ENCODE results near the gene RPUSD1. TPM values are rescaled to one million over a fixed set of nuclear protein-coding genes. Genes with fewer than 3 reads are reported as not detected.

Gene RPUSD1
- total and polyA plus RNA-seq, 2 experiments from 2014 or later = 15.4 to 54.3 TPM

DNA sequence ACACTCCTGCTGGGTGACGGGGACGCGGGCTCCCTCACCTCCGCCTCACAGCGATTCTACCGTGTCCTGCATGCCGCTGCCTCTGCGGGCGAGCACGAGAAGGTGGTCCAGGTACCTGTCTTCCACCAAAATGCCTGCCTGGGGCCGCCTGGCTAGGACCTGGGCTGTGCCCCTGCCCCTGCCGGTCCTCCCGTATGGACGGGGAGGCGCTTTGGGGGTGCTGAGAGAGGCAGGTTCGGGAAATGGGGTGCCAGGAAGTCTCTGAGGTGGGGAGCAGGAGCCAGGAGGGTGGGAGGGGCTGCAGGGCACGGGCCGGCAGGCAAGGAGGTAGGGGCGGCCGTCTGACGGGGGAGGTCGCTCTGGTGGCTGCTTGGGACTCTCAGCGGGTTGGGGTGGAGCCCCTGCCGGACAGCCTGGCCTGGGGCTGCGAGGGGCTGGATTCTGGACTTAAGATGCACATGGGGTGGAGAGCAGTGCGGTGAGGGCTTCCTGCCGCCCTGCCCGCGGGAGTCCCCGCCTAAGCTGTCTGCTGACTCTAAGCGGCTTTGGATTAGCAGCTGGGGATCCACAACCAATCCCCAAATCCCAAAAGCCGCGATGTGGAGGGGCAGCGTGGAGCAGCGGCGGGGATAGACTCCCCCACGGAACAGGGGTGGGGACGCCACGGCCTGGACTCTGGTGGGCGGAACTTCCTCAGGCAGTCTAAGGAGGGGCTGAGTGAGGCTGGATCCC, 6.1 kb upstream of the RPUSD1 start:
- H3K27ac ChIP-seq = no peak overlapping the region
- H4K20me1 ChIP-seq (ENCODE audit: insufficient read depth) = no peaks in the 10 kb centered on the region
- H3K9ac ChIP-seq = no peak overlapping the region
- H3K9me2 ChIP-seq (ENCODE audit: insufficient read depth) = no peaks in the 10 kb centered on the region
- DNase-seq = no peak
- no peaks in the 10 kb centered on the region for H3K4me1 ChIP-seq (ENCODE audit: insufficient read depth)
- no peaks in the 10 kb centered on the region for H3K27me3 ChIP-seq (replicated peaks; ENCODE audit: insufficient read depth)
- TF ChIP-seq EZH2phosphoT487 (IDR thresholded peaks at IDR 0.05; ENCODE audit: insufficient read depth, low read depth) (no peak), EZH2 (IDR thresholded peaks at IDR 0.05; ENCODE audit: insufficient read depth, poor library complexity, severe bottlenecking) (no peak)
- WGBS, 2 experiments (ENCODE audit: low coverage in 1 of 2, low lambda C conversion rate in 2 of 2, missing lambda C conversion rate in 2 of 2) = 91 to 93% methylated on average over 35 to 40 of the region's 40 CpGs
- H3K4me3 ChIP-seq = no peak overlapping the region
- no peaks in the 10 kb centered on the region for H3K36me3 ChIP-seq (ENCODE audit: low read depth)
- in situ Hi-C loops (cut with MboI) = no loop called here
- peaks cover 1% of the 10 kb centered on the region for H3K79me2 ChIP-seq (ENCODE audit: insufficient read depth)
- no peak overlapping the region for H3K4me2 ChIP-seq (ENCODE audit: unreplicated experiment)
- no peak overlapping the region for H2AFZ ChIP-seq
- H3F3A ChIP-seq (ENCODE audit: insufficient read depth) = no peaks in the 10 kb centered on the region
- no peaks in the 10 kb centered on the region for H3K9me3 ChIP-seq (ENCODE audit: low read depth)

DNA sequence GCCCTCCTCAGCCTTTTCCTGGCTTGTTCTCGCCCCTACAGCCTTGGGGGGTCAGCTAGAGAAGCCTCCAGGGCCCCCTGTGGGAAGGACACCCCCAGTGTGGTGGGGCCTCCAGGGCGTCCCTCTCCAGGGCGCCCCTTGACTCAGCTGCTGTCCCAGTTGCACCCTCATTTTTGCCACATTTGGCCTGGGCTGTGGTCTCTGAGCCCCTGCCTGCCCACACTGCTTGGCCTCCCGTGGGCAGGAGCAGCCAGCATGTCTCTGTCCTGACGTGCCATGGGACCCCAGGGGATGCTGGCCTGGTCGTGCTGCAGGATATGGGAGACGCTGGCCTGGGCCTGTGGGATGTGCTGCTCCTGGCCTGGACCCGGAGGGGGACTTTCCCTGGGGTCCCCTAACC, 5.2 kb upstream of the RPUSD1 start:
- Histone ChIP-seq H3K27me3 (replicated peaks; ENCODE audit: insufficient read depth) (no peaks in the 10 kb centered on the region), H3K9me3 (ENCODE audit: low read depth) (no peaks in the 10 kb centered on the region), H3K9me2 (ENCODE audit: insufficient read depth) (no peaks in the 10 kb centered on the region), H4K20me1 (ENCODE audit: insufficient read depth) (no peaks in the 10 kb centered on the region), H3K4me1 (ENCODE audit: insufficient read depth) (no peaks in the 10 kb centered on the region), H3K27ac (no peak overlapping the region), H3K4me3 (no peak overlapping the region), H3F3A (ENCODE audit: insufficient read depth) (no peaks in the 10 kb centered on the region), H2AFZ (no peak overlapping the region), H3K4me2 (ENCODE audit: unreplicated experiment) (no peak overlapping the region), H3K79me2 (ENCODE audit: insufficient read depth) (peaks cover 5% of the 10 kb centered on the region), H3K9ac (no peak overlapping the region), H3K36me3 (ENCODE audit: low read depth) (no peaks in the 10 kb centered on the region)
- in situ Hi-C loops (cut with MboI) = no loop called here
- WGBS, 2 experiments (ENCODE audit: low coverage in 1 of 2, low lambda C conversion rate in 2 of 2, missing lambda C conversion rate in 2 of 2) = 89 to 90% methylated on average over 8 of the region's 8 CpGs
- DNase-seq = no peak
- TF ChIP-seq EZH2phosphoT487 (IDR thresholded peaks at IDR 0.05; ENCODE audit: insufficient read depth, low read depth) = no peak
- no peak for TF ChIP-seq EZH2 (IDR thresholded peaks at IDR 0.05; ENCODE audit: insufficient read depth, poor library complexity, severe bottlenecking)

DNA sequence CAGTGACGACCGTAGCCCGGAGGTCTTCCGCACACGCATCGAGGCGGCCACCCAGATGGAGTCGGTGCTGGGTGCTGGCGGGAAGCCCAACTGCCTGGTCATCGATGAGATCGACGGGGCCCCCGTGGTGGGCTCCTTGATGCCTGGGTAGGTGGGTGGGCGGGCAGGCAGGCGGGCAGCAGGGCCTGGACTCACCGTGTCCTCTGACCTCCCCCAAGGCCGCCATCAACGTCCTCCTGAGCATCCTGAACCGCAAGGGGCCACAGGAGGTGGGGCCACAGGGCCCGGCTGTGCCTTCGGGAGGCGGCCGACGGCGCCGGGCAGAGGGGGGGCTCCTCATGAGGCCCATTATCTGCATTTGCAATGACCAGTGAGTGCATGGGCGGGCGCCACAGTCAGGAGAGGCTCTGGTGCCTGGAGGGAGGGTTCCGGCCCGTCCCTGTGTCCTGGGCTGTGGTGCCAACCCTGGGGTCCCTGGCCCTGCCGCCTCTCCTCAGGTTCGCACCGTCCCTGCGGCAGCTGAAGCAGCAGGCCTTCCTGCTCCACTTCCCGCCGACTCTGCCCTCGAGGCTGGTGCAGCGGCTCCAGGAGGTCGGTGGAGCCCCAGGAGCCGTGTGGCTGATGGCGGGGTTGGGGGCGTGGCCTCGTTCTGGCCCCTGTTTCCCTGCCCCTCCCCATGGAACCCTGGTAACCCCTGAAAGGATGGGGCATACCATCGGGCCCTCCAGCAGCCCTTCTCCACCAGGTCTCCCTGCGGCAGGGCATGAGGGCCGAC, 4.2 kb upstream of the RPUSD1 start:
- WGBS, 2 experiments (ENCODE audit: low coverage in 1 of 2, low lambda C conversion rate in 2 of 2, missing lambda C conversion rate in 2 of 2) = 93 to 95% methylated on average over 43 to 46 of the region's 46 CpGs
- in situ Hi-C loops (cut with MboI) = no loop called here

DNA sequence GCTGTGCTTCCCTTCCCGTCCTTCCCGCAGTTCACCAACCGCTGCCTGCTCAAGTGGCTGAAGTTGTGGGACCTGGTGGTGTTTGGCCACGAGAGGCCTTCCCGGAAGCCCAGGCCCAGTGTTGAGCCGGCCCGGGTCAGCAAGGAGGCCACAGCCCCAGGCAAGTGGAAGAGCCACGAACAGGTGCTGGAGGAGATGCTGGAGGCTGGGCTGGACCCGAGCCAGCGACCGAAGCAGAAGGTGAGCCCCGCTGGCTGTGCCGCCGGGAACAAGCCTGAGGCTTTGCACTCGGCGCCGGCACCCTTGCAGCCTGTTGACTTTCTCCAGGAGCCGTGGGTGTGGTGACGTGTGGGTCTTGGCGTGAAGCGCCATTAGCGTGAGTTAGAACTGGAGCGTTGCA, 3.0 kb upstream of the RPUSD1 start:
- in situ Hi-C loops (cut with MboI) = no loop called here
- Histone ChIP-seq H3K4me1 (ENCODE audit: insufficient read depth) (no peaks in the 10 kb centered on the region), H4K20me1 (ENCODE audit: insufficient read depth) (no peaks in the 10 kb centered on the region), H3F3A (ENCODE audit: insufficient read depth) (no peaks in the 10 kb centered on the region), H3K9me2 (ENCODE audit: insufficient read depth) (no peaks in the 10 kb centered on the region), H3K27ac (no peak overlapping the region), H3K79me2 (ENCODE audit: insufficient read depth) (peaks cover 19% of the 10 kb centered on the region), H3K27me3 (replicated peaks; ENCODE audit: insufficient read depth) (no peaks in the 10 kb centered on the region), H3K36me3 (ENCODE audit: low read depth) (no peaks in the 10 kb centered on the region), H3K9me3 (ENCODE audit: low read depth) (no peaks in the 10 kb centered on the region), H3K4me2 (ENCODE audit: unreplicated experiment) (no peak overlapping the region), H3K9ac (no peak overlapping the region), H2AFZ (no peak overlapping the region), H3K4me3 (no peak overlapping the region)
- WGBS, 2 experiments (ENCODE audit: low coverage in 1 of 2, low lambda C conversion rate in 2 of 2, missing lambda C conversion rate in 2 of 2) = 93 to 95% methylated on average over 22 to 23 of the region's 23 CpGs
- no peak for DNase-seq
- TF ChIP-seq EZH2 (IDR thresholded peaks at IDR 0.05; ENCODE audit: insufficient read depth, poor library complexity, severe bottlenecking) (no peak), EZH2phosphoT487 (IDR thresholded peaks at IDR 0.05; ENCODE audit: insufficient read depth, low read depth) (no peak)

More for the DNA sequence above, 4.2 kb upstream of the RPUSD1 start:
- no peak overlapping the region for H3K4me2 ChIP-seq (ENCODE audit: unreplicated experiment)
- no peaks in the 10 kb centered on the region for H3K36me3 ChIP-seq (ENCODE audit: low read depth)
- H3K4me1 ChIP-seq (ENCODE audit: insufficient read depth) = no peaks in the 10 kb centered on the region
- TF ChIP-seq EZH2phosphoT487 (IDR thresholded peaks at IDR 0.05; ENCODE audit: insufficient read depth, low read depth) (no peak), EZH2 (IDR thresholded peaks at IDR 0.05; ENCODE audit: insufficient read depth, poor library complexity, severe bottlenecking) (no peak)
- H2AFZ ChIP-seq = no peak overlapping the region
- no peaks in the 10 kb centered on the region for H3F3A ChIP-seq (ENCODE audit: insufficient read depth)
- no peak overlapping the region for H3K4me3 ChIP-seq
- no peaks in the 10 kb centered on the region for H3K9me3 ChIP-seq (ENCODE audit: low read depth)
- H3K79me2 ChIP-seq (ENCODE audit: insufficient read depth) = peaks cover 13% of the 10 kb centered on the region
- H3K9ac ChIP-seq = no peak overlapping the region
- no peaks in the 10 kb centered on the region for H4K20me1 ChIP-seq (ENCODE audit: insufficient read depth)
- no peaks in the 10 kb centered on the region for H3K9me2 ChIP-seq (ENCODE audit: insufficient read depth)
- no peak overlapping the region for H3K27ac ChIP-seq
- no peak for DNase-seq
- no peaks in the 10 kb centered on the region for H3K27me3 ChIP-seq (replicated peaks; ENCODE audit: insufficient read depth)

Measured in GM23248 (cell line).